Measurements from ENCODE around the gene RNF5. TPM values are rescaled to one million over a fixed set of nuclear protein-coding genes. Genes with fewer than 3 reads are reported as not detected.
"Not testable (repeated sequence)": the region's sequence is repeated elsewhere in the genome, so short reads cannot be mapped to it uniquely, and the experiment has no call there.

The RNF5 gene
- total RNA-seq, 2 donors from 2014 or later, result 98.6 to 129 TPM

DNA sequence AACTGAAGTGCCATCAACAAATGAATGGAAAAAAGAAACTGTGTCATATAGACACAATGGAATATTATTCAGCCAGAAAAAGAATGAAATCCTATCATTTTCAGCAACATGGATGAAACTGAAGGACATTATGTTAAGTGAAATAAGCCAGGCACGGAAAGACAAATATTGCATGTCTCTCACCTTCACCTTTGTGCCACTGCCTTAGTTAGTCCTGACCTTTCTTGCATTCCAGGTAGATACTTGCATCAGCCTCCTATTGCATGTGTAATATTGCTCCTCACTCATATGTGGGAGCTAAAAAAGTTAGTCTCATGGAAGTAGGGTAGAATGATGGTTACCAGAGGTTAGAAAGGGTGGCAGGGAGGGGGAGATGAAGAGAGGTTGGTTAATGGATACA is 30.8 kb downstream of the RNF5 start:
- no peaks in the 10 kb centered on the region for H3K36me3 ChIP-seq
- intact Hi-C loops (cut with DNase I), result no loop called here
- H3K9me3 ChIP-seq, result no peaks in the 10 kb centered on the region
- DNase-seq (ENCODE audit: low spot score), result no peak
- no peaks in the 10 kb centered on the region for H3K4me1 ChIP-seq (replicated peaks)
- H3K4me3 ChIP-seq, result no peak overlapping the region
- TF ChIP-seq POLR2AphosphoS5 (IDR thresholded peaks at IDR 0.05), result no peak
- no peak for TF ChIP-seq POLR2A (IDR thresholded peaks at IDR 0.05)
- TF ChIP-seq, protein P1, sequence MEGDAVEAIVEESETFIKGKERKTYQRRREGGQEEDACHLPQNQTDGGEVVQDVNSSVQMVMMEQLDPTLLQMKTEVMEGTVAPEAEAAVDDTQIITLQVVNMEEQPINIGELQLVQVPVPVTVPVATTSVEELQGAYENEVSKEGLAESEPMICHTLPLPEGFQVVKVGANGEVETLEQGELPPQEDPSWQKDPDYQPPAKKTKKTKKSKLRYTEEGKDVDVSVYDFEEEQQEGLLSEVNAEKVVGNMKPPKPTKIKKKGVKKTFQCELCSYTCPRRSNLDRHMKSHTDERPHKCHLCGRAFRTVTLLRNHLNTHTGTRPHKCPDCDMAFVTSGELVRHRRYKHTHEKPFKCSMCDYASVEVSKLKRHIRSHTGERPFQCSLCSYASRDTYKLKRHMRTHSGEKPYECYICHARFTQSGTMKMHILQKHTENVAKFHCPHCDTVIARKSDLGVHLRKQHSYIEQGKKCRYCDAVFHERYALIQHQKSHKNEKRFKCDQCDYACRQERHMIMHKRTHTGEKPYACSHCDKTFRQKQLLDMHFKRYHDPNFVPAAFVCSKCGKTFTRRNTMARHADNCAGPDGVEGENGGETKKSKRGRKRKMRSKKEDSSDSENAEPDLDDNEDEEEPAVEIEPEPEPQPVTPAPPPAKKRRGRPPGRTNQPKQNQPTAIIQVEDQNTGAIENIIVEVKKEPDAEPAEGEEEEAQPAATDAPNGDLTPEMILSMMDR (IDR thresholded peaks at IDR 0.05), result no peak
- H3K27me3 ChIP-seq (replicated peaks; ENCODE audit: insufficient read depth), result no peaks in the 10 kb centered on the region
- 88% methylated on average over 1 of the region's 1 CpG for WGBS
- no peak overlapping the region for H3K27ac ChIP-seq

DNA sequence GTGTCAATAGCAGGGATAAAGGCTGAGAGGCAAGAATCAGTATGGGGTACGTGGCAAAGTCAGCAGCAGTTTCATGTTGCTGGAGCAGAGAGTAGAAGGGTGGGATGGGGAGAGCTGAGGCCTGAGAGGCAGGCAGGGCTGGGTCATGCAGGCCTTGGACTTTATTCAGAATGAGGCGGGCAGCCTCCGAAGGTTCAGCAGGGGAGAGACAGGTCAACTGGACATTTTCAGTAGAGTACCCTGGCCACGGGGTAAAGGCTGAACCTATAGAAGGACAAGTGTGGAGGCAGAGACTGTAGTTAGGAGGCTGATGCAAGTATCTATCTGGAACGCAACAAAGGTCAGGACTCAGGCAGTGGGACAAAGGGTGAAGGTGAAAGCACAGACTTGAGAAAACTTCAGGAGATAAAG is 32.0 kb downstream of the RNF5 start:
- WGBS, result 88% methylated on average over 5 of the region's 5 CpGs
- no peak overlapping the region for H3K27ac ChIP-seq

DNA sequence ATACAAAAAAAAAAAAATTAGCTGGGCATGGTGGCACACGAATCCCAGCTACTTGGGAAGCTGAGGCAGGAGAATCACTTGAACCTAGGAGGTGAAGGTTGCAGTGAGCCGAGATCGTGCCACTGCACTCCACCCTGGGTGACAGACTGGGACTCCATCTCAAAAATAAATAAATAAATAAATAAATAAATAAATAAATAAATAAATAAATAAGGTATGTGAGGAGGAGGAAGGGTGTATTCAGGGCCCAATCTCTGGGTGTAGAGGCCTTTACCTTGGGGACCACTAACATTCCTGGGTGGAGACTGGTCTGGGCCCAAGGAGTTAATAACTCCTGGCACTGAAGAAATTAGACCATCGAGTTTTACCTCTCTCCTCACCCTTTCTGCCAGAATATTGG is 33.2 kb downstream of the RNF5 start:
- H3K9me3 ChIP-seq; DNase-seq (ENCODE audit: low spot score); H3K36me3 ChIP-seq; H3K27me3 ChIP-seq (replicated peaks; ENCODE audit: insufficient read depth); H3K27ac ChIP-seq; H3K4me3 ChIP-seq; H3K4me1 ChIP-seq (replicated peaks); intact Hi-C loops (cut with DNase I): not testable (repeated sequence)
- WGBS, result 83% methylated on average over 4 of the region's 4 CpGs

More for the DNA sequence above, 32.0 kb downstream of the RNF5 start:
- Histone ChIP-seq H3K4me3 (no peak overlapping the region), H3K36me3 (no peaks in the 10 kb centered on the region), H3K27me3 (replicated peaks; ENCODE audit: insufficient read depth) (no peaks in the 10 kb centered on the region), H3K4me1 (replicated peaks) (no peaks in the 10 kb centered on the region), H3K9me3 (no peaks in the 10 kb centered on the region)
- intact Hi-C loops (cut with DNase I), result no loop called here
- DNase-seq (ENCODE audit: low spot score), result no peak
- TF ChIP-seq POLR2A (IDR thresholded peaks at IDR 0.05) (no peak), POLR2AphosphoS5 (IDR thresholded peaks at IDR 0.05) (no peak)
- TF ChIP-seq, protein P1 (IDR thresholded peaks at IDR 0.05), result no peak

DNA sequence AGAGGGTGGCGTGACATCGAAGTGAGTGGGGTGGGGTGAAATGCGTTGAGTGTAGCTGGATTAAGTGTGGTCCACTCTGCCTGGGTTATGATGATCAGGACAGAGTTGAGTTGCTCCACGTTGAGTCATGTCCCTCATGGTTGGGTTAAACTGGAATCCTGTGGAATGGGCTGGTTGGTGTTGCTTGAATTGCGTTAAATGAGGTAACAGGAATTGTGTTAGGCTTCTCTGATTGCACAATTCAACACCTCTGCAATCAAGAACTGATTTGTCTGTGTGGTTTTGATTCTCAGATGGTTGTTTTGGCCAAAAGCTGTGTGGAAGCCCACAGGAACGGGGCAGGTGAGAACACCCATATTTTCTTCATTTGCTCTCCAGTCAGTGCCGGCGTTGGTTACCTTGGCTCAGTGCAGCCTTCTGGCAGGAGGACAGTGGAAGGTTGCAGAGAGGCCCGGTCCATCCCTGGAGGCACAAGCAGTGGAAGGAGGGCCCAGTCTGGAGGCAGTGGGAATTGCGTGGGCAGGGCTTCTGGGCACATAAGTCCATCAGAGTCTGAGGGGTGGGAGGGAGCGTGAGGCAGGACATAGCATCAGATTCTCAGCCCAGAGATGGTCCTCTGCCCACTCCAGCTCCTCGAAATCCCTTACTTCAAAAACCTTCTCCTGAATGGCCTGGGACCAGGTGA is 34.0 kb downstream of the RNF5 start:
- no peak overlapping the region for H3K27ac ChIP-seq

DNA sequence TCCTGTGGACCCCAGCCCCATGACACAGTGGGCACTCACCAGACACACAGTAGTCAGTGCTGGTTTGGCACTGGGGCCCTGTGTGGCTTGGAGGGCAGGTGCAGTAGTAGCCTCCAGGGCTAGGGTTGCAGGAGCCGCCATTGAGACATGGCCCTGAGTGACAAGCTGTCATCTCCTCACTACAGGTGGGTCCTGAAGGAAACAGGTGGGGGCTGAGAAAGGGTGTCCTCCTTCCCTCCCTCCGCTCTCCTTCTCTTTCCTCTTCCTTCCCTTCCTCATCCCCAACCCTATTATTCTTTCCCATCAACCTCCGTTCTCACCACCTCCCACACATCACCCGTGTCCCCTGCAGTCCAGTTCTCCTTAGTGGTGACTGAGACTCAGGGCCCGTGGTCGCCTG is 35.4 kb downstream of the RNF5 start:
- WGBS, result 85% methylated on average over 6 of the region's 6 CpGs
- Histone ChIP-seq H3K36me3 (no peaks in the 10 kb centered on the region), H3K27ac (no peak overlapping the region), H3K27me3 (replicated peaks; ENCODE audit: insufficient read depth) (no peaks in the 10 kb centered on the region), H3K4me1 (replicated peaks) (no peaks in the 10 kb centered on the region), H3K9me3 (no peaks in the 10 kb centered on the region), H3K4me3 (no peak overlapping the region)
- TF ChIP-seq, protein P1 (IDR thresholded peaks at IDR 0.05), result no peak
- TF ChIP-seq POLR2A (IDR thresholded peaks at IDR 0.05) (no peak), POLR2AphosphoS5 (IDR thresholded peaks at IDR 0.05) (no peak)
- intact Hi-C loops (cut with DNase I), result no loop called here
- DNase-seq (ENCODE audit: low spot score), result no peak

More for the DNA sequence above, 34.0 kb downstream of the RNF5 start:
- no peaks in the 10 kb centered on the region for H3K9me3 ChIP-seq
- H3K36me3 ChIP-seq, result no peaks in the 10 kb centered on the region
- no peaks in the 10 kb centered on the region for H3K27me3 ChIP-seq (replicated peaks; ENCODE audit: insufficient read depth)
- TF ChIP-seq POLR2A (IDR thresholded peaks at IDR 0.05), result no peak
- H3K4me3 ChIP-seq, result no peak overlapping the region
- 81% methylated on average over 12 of the region's 12 CpGs for WGBS
- no peak for DNase-seq (ENCODE audit: low spot score)
- intact Hi-C loops (cut with DNase I), result no loop called here
- no peaks in the 10 kb centered on the region for H3K4me1 ChIP-seq (replicated peaks)

DNA sequence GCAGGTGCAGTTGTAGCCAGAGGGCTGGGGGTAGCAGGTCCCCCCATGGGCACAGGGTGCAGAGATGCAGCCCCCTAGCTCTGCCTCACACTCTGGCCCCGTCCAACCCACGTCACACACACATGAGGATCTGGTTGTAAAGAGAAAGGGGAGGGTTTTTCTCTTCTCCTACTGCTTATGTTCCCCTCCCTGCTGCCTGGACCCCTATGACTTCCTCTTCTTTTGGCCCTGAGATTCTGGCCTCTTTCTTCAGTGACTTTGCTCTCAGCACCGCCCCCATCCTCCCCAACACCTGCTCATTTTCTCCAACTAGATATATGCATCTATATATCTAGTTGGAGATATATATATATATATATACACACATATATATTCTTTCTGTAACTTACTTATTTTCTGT is 35.9 kb downstream of the RNF5 start:
- TF ChIP-seq POLR2A (IDR thresholded peaks at IDR 0.05), result no peak
- TF ChIP-seq, protein P1 (IDR thresholded peaks at IDR 0.05), result no peak
- TF ChIP-seq POLR2AphosphoS5 (IDR thresholded peaks at IDR 0.05), result no peak
- 82% methylated on average over 3 of the region's 3 CpGs for WGBS
- no peak overlapping the region for H3K27ac ChIP-seq
- no peak overlapping the region for H3K4me3 ChIP-seq
- no peak for DNase-seq (ENCODE audit: low spot score)
- H3K9me3 ChIP-seq, result no peaks in the 10 kb centered on the region
- H3K4me1 ChIP-seq (replicated peaks), result no peaks in the 10 kb centered on the region
- intact Hi-C loops (cut with DNase I), result no loop called here
- H3K36me3 ChIP-seq, result no peaks in the 10 kb centered on the region
- no peaks in the 10 kb centered on the region for H3K27me3 ChIP-seq (replicated peaks; ENCODE audit: insufficient read depth)
